B cell (primary cell): ENCODE results near the gene UHMK1. TPM values are rescaled to one million over a fixed set of nuclear protein-coding genes. Genes with fewer than 3 reads are reported as not detected.

Experiments
- ATAC-seq: fragments of 200-7000 bp; cut with Tn5 transposase; one replicate; pipeline ENCODE4 v1.10.0; 2021; ENCODE audit warnings: low read depth, mild to moderate bottlenecking, moderate number of reproducible peaks, moderate library complexity
- CTCF ChIA-PET: fragments of 350-600 bp; sonication (Branson Sonifier 250); formaldehyde crosslinking; loops from one replicate; lab custom pipeline; 2021; ENCODE audit warnings: antibody characterized with exemption, inconsistent platforms; lab: Charles Lee
- POLR2A ChIA-PET: fragments of 350-600 bp; sonication (Branson Sonifier 250); formaldehyde crosslinking; loops from one replicate; lab custom pipeline; 2021; ENCODE audit warnings: antibody characterized with exemption; lab: Charles Lee
- DNase-seq: peaks from one replicate; pipeline ENCODE4 v3.0.0; 2013
- H2AFZ ChIP-seq: 2 replicates; pipeline ENCODE4 v1.6.1; 2012; ENCODE audit warnings: mild to moderate bottlenecking, low read depth, low read length; ENCODE audit not compliant: insufficient read depth, poor library complexity, severe bottlenecking
- H3K27ac ChIP-seq, 2 donors: 1 replicate in 1 of 2; 2 replicates in 1 of 2; pipeline ENCODE4 v1.5.1; 2012 to 2013; ENCODE audit warnings: low read length in 2 of 2, mild to moderate bottlenecking in 2 of 2, moderate library complexity in 1 of 2
- H3K27me3 ChIP-seq, 4 experiments: fragments of 200-600 bp in 1 of 4; sonication (generic) in 1 of 4; replicated peaks in 1 of 4; 1 replicate in 2 of 4; 2 replicates in 2 of 4; pipeline versions ENCODE4 v1.6.1 to v1.7.0; 2013 to 2016; ENCODE audit warnings: low read length in 3 of 4, mild to moderate bottlenecking in 2 of 4, mixed read lengths in 1 of 4, moderate library complexity in 1 of 4; ENCODE audit not compliant: insufficient read depth in 4 of 4, control insufficient read depth in 3 of 4; ENCODE audit errors: control extremely low read depth in 1 of 4
- H3K36me3 ChIP-seq, 2 experiments: replicated peaks in 1 of 2; 1 replicate in 1 of 2; 2 replicates in 1 of 2; pipeline versions ENCODE4 v1.6.1 to v1.7.1; 2013; ENCODE audit warnings: low read length in 1 of 2; ENCODE audit not compliant: insufficient read depth in 2 of 2, control insufficient read depth in 1 of 2; ENCODE audit errors: control extremely low read depth in 1 of 2, extremely low read depth in 1 of 2
- H3K4me1 ChIP-seq, 2 donors: fragments of 200-600 bp in 1 of 2; sonication (generic) in 1 of 2; 1 replicate in 1 of 2; 2 replicates in 1 of 2; pipeline versions ENCODE4 v1.5.1 to v1.6.1; 2013 to 2017; ENCODE audit warnings: low read length in 2 of 2; ENCODE audit not compliant: control insufficient read depth in 2 of 2, insufficient read depth in 2 of 2
- H3K4me2 ChIP-seq: replicated peaks from 2 replicates; pipeline ENCODE3; 2012; ENCODE audit warnings: mild to moderate bottlenecking, low read depth, low read length; ENCODE audit not compliant: poor library complexity, severe bottlenecking
- H3K4me3 ChIP-seq, 5 experiments: fragments of 200-600 bp in 1 of 5; sonication (generic) in 1 of 5; 1 replicate in 3 of 5; 2 replicates in 2 of 5; pipeline versions ENCODE4 v1.5.1 to v1.7.0; 2011 to 2016; ENCODE audit warnings: low read length in 4 of 5, mild to moderate bottlenecking in 4 of 5, low read depth in 2 of 5, control low read depth in 1 of 5, moderate library complexity in 1 of 5; ENCODE audit not compliant: insufficient read depth in 1 of 5; ENCODE audit errors: control extremely low read depth in 1 of 5, extremely low read depth in 1 of 5
- H3K79me2 ChIP-seq: fragments of 200-600 bp; sonication (generic); one replicate; pipeline ENCODE4 v1.6.0; 2016; ENCODE audit warnings: low read length; ENCODE audit not compliant: control insufficient read depth, insufficient read depth
- H3K9ac ChIP-seq: fragments of 200-600 bp; sonication (generic); 2 replicates; pipeline ENCODE4 v1.6.1; 2017; ENCODE audit warnings: mild to moderate bottlenecking, low read length, moderate library complexity
- H3K9me3 ChIP-seq, 3 donors: one replicate each; pipeline versions ENCODE4 v1.6.1 to v1.7.1; 2013; ENCODE audit warnings: low read length in 2 of 3; ENCODE audit not compliant: control insufficient read depth in 2 of 3, insufficient read depth in 1 of 3; ENCODE audit errors: control extremely low read depth in 1 of 3
- H4K20me1 ChIP-seq: 2 replicates; pipeline ENCODE4 v1.6.0; 2012; ENCODE audit warnings: mild to moderate bottlenecking, low read length; ENCODE audit not compliant: insufficient read depth, control insufficient read depth, poor library complexity, severe bottlenecking
- H3K27ac Mint-ChIP-seq: one replicate; pipeline ENCODE4 v1.8.0; 2021; ENCODE audit warnings: mixed read lengths
- H3K27me3 Mint-ChIP-seq: one replicate; pipeline ENCODE4 v1.8.0; 2021; ENCODE audit warnings: mixed read lengths
- H3K4me1 Mint-ChIP-seq: one replicate; pipeline ENCODE4 v1.8.0; 2021; ENCODE audit warnings: mixed read lengths
- H3K4me3 Mint-ChIP-seq: one replicate; pipeline ENCODE4 v1.8.0; 2021; ENCODE audit warnings: mixed read lengths
- H3K9me3 Mint-ChIP-seq: one replicate; pipeline ENCODE4 v1.8.0; 2022; ENCODE audit warnings: mixed read lengths; ENCODE audit not compliant: insufficient read depth
- EZH2 ChIP-seq: IDR thresholded peaks from 2 replicates; pipeline ENCODE4 v1.6.1; 2012; ENCODE audit warnings: borderline replicate concordance, low read depth, mild to moderate bottlenecking, moderate library complexity, low read length; ENCODE audit not compliant: insufficient read depth, poor library complexity, severe bottlenecking
- WGBS: methylation state at CpG from one replicate; pipeline ENCODE4 v1.1.5; 2013; ENCODE audit warnings: missing lambda C conversion rate; ENCODE audit not compliant: insufficient coverage; 5-methylcytosine and 5-hydroxymethylcytosine counted together
- intact Hi-C: fragments of 100-400 bp; cut with micrococcal nuclease; formaldehyde crosslinking; loops from one replicate; pipeline ENCODE4 v1.10.0; 2022
- polyA plus RNA-seq: library from polyadenylated mRNA; depleted of rRNA; stranded (reverse); fragments of >200 nt; gene quantifications from 2 replicates; pipeline ENCODE4 v1.2.3, GENCODE V29; 2012
- total RNA-seq, 2 donors: library from RNA; stranded (reverse); fragments of 120-200 nt in 1 of 2; gene quantifications; 1 replicate in 1 of 2; 2 replicates in 1 of 2; pipeline versions ENCODE4 v1.2.3 to v1.2.4, GENCODE V29; 2013 to 2022
- TF ChIP-seq, protein P1 (sequence below): fragments of 200-600 bp; IDR thresholded peaks from one replicate; pipeline ENCODE4 v1.8.0; 2022; ENCODE audit warnings: antibody characterized with exemption, mild to moderate bottlenecking

Gene UHMK1
- total and polyA plus RNA-seq, 2 donors (not counting 1 experiment from before 2014, with no cell fraction given), result 8.4 to 69.2 TPM

DNA sequence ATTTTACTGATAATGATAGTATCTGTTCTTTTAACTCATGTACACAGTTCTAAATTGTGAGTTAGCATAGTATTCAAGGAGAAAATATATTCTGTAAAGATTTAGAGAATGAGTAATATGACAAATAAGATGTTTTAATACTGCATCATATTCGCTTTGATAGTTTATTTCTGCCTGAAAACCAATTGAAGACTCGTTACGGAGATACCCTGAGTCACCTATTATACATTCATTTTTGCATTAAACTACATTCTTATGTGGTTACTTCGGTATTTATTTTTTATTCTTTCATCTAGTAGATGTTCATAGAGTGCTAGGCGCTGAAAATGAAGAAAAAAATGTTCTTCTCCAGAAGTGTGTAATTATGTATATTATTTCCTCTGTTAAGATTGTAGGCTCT is 5.3 kb downstream of the UHMK1 start:
- Histone ChIP-seq H3K4me2 (no peak overlapping the region), H3K4me3 (no peak overlapping the region), H2AFZ (no peak overlapping the region), H3K36me3 (peaks cover 14 to 59% of the 10 kb centered on the region in 2 experiments), H3K27me3 (no peaks in the 10 kb centered on the region), H3K4me1 (peaks cover 7 to 9% of the 10 kb centered on the region in 2 donors), H3K9me3 (no peaks in the 10 kb centered on the region), H3K27ac (no peak overlapping the region), H3K79me2 (peaks cover 65% of the 10 kb centered on the region), H4K20me1 (peaks cover 28% of the 10 kb centered on the region), H3K9ac (no peak overlapping the region)
- intact Hi-C loops, result no loop called here
- peaks cover 27% of the 10 kb centered on the region for H3K4me1 Mint-ChIP-seq
- CTCF ChIA-PET, result interaction anchor here (0.7 kb wide), 1 partner anchor 10 kb away, joined by 3 read pairs; no protein-coding TSS in a partner anchor
- WGBS, result no CpG with 5 or more reads among the region's 5 CpGs
- H3K4me3 Mint-ChIP-seq, result no peak overlapping the region
- DNase-seq (no peak), ATAC-seq (no peak)
- no peaks in the 10 kb centered on the region for H3K27me3 Mint-ChIP-seq
- TF ChIP-seq, protein P1, sequence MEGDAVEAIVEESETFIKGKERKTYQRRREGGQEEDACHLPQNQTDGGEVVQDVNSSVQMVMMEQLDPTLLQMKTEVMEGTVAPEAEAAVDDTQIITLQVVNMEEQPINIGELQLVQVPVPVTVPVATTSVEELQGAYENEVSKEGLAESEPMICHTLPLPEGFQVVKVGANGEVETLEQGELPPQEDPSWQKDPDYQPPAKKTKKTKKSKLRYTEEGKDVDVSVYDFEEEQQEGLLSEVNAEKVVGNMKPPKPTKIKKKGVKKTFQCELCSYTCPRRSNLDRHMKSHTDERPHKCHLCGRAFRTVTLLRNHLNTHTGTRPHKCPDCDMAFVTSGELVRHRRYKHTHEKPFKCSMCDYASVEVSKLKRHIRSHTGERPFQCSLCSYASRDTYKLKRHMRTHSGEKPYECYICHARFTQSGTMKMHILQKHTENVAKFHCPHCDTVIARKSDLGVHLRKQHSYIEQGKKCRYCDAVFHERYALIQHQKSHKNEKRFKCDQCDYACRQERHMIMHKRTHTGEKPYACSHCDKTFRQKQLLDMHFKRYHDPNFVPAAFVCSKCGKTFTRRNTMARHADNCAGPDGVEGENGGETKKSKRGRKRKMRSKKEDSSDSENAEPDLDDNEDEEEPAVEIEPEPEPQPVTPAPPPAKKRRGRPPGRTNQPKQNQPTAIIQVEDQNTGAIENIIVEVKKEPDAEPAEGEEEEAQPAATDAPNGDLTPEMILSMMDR, result no peak
- TF ChIP-seq EZH2, result no peak
- no peak overlapping the region for H3K27ac Mint-ChIP-seq
- POLR2A ChIA-PET, result interaction anchor here (0.7 kb wide), 1 partner anchor 40 kb away, joined by 4 read pairs; no protein-coding TSS in a partner anchor
- H3K9me3 Mint-ChIP-seq, result no peaks in the 10 kb centered on the region

- no peak overlapping the region for H3K27ac Mint-ChIP-seq
- ATAC-seq, result no peak
Measured at GRCh38 chr1:162527314-162527713, 29.7 kb downstream of the UHMK1 start.

More at GRCh38 chr1:162527314-162527713, 29.7 kb downstream of the UHMK1 start:
- TF ChIP-seq, protein P1, result no peak
- TF ChIP-seq EZH2, result no peak
- Histone ChIP-seq H3K4me1 (peaks cover 17 to 20% of the 10 kb centered on the region in 2 donors), H3K79me2 (no peaks in the 10 kb centered on the region), H3K4me3 (no peak overlapping the region), H2AFZ (no peak overlapping the region), H3K36me3 (peaks cover 16 to 41% of the 10 kb centered on the region in 2 experiments), H4K20me1 (no peaks in the 10 kb centered on the region), H3K27ac (peak overlapping the region in 1 of 2 donors; percentile 5), H3K9me3 (no peaks in the 10 kb centered on the region), H3K9ac (no peak overlapping the region), H3K4me2 (no peak overlapping the region), H3K27me3 (no peaks in the 10 kb centered on the region)
- no peak for DNase-seq
- ChIA-PET CTCF (no interaction called here), POLR2A (no interaction called here)
- intact Hi-C loops, result no loop called here
- no peak overlapping the region for H3K4me3 Mint-ChIP-seq
- H3K9me3 Mint-ChIP-seq, result no peaks in the 10 kb centered on the region
- no peaks in the 10 kb centered on the region for H3K27me3 Mint-ChIP-seq
- peaks cover 20% of the 10 kb centered on the region for H3K4me1 Mint-ChIP-seq
